GM19324 (cell line): ENCODE data around the gene FBXO9.

Source experiments
- ATAC-seq: cut with Tn5 transposase; IDR thresholded peaks from one replicate; pipeline ENCODE4 v1.9.1; 2021; ENCODE audit warnings: mild to moderate bottlenecking, moderate library complexity; ENCODE audit not compliant: unreplicated experiment, low FRiP score

Gene FBXO9

GRCh38 chr6:53086302-53086701 lies 21.1 kb downstream of the FBXO9 start:
- ATAC-seq: no peak

- no peak for ATAC-seq
These were observed 24.7 kb downstream of the FBXO9 start for GRCh38 chr6:53089948-53090347.

- no peak for ATAC-seq
These were observed 25.4 kb downstream of the FBXO9 start for GRCh38 chr6:53090576-53090975.

- no peak for ATAC-seq
These were observed 30.1 kb downstream of the FBXO9 start for GRCh38 chr6:53095270-53095669.

GRCh38 chr6:53095716-53096115 lies 30.5 kb downstream of the FBXO9 start:
- ATAC-seq: no peak

GRCh38 chr6:53100561-53100960 lies 35.4 kb downstream of the FBXO9 start:
- ATAC-seq: no peak

GRCh38 chr6:53101006-53101405 lies 35.8 kb downstream of the FBXO9 start:
- ATAC-seq: no peak

GRCh38 chr6:53103993-53104675 lies 38.9 kb downstream of the FBXO9 start:
- ATAC-seq: no peak

- no peak for ATAC-seq
These were observed 39.7 kb downstream of the FBXO9 start for GRCh38 chr6:53104916-53105315.

GRCh38 chr6:53107091-53107490 lies 41.9 kb downstream of the FBXO9 start:
- ATAC-seq: no peak

GRCh38 chr6:53109612-53110011 lies 44.4 kb downstream of the FBXO9 start:
- ATAC-seq: peak; percentile 54

- ATAC-seq: no peak
These were observed 46.7 kb downstream of the FBXO9 start for GRCh38 chr6:53111865-53112264.

GRCh38 chr6:53112404-53112803 lies 47.2 kb downstream of the FBXO9 start:
- no peak for ATAC-seq

- no peak for ATAC-seq
These were observed 47.7 kb downstream of the FBXO9 start for GRCh38 chr6:53112871-53113270.

- no peak for ATAC-seq
These were observed 48.5 kb downstream of the FBXO9 start for GRCh38 chr6:53113742-53114141.

GRCh38 chr6:53115113-53115512 lies 49.9 kb downstream of the FBXO9 start:
- no peak for ATAC-seq

- no peak for ATAC-seq
These were observed 50.5 kb downstream of the FBXO9 start for GRCh38 chr6:53115741-53116140.

- ATAC-seq: no peak
These were observed 54.1 kb downstream of the FBXO9 start for GRCh38 chr6:53119349-53119748.

GRCh38 chr6:53119772-53120409 lies 54.7 kb downstream of the FBXO9 start:
- no peak for ATAC-seq

GRCh38 chr6:53124131-53124800 lies 59.1 kb downstream of the FBXO9 start:
- ATAC-seq: no peak

- ATAC-seq: no peak
These were observed 60.1 kb downstream of the FBXO9 start for GRCh38 chr6:53125276-53125675.

GRCh38 chr6:53128842-53129241 lies 63.6 kb downstream of the FBXO9 start:
- no peak for ATAC-seq
